Activated CD4-positive, CD25-positive, alpha-beta regulatory T cell (primary cell): ENCODE measurements around the gene IGSF23.
"Not testable (repeated sequence)": the region's sequence is repeated elsewhere in the genome, so short reads cannot be mapped to it uniquely, and the experiment has no call there.

Source experiments
- DNase-seq, 4 experiments: peaks; one replicate each; lab custom pipeline; 2025; lab: John Stamatoyannopoulos, UW

The IGSF23 gene

DNA sequence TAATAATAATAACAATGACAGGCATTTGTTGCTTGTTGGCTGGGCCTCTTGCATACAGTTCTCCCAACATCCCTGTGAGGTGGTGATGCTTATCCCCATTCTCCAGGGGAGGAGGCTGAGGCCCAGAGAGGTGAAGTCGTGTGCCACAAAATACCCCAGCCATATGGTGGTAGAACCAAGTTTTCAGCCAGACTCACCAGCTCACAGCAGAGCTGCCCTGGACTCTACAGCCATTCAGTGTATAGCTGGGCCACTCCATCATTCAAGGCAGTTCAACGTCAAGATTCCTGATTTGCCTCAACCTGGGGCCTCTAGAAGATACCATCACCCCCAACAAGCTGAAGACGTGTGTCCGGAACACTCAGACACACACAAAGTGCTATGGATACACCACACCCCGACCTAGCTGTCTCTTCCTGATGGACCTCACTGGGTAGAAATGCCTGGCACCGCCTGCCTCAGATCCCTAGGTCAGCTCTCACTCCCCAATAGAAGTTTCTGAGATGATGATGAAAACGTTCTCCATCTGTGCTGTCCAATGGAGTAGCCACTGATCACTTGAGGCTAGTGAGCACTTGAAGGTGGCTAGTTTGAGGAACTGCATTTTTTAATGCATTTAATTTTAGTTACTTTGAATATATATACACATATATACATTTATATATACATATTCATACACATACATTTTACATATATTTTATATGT lies 53.6 kb downstream of the IGSF23 start:
- DNase-seq, result no peak

DNA sequence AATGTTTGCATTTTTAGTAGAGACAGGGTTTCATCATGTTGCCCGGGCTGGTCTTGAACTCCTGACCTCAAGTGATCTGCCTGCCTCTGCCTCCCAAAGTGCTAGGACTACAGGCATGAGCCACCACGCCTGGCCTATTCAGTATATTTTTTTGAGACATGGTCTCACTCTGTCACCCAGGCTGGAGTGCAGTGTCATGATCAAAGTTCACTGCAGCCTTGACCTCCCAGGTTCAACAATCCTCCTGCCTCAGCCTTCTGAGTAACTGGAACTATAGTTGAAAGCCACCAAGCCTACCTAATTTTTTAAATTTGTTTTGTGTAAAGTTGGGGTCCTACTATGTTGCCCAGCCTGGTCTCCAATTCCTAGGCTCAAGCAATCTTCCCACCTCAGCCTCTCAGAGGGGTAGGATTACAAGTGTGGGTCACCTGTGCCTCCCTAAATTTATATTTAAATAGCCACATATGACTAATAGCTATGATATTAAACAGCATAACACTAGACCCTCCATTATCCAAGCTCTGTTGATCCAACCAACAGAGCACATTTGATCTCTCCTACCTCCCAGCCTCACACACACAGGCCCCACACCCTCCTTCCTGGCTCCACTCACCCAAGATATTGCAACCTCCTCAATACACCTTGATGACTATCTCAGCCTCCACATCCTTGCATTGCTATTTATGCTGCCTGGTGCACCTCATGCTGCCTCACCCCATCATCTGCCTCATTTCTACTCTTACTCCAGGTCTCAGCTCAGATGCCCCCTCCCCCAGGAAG lies 55.8 kb downstream of the IGSF23 start:
- no peak for DNase-seq

DNA sequence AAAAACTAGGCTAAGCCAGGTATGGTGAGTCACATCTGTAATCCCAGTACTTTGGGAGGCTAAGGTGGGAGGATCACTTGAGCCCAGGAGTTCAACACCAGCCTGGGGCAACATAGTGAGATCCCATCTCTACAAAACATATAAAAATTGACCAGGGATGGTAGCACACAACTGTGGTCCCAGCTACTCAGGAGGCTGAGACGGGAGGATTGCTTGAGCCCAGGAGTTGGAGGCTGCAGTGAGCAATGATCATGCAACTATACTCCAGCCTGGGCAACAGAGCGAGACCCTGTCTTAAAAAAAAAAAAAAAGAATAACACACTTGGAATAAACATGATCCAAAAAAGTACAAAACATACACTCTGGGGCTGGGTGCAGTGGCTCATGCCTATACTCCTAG lies 56.7 kb downstream of the IGSF23 start:
- DNase-seq, result not testable (repeated sequence)

DNA sequence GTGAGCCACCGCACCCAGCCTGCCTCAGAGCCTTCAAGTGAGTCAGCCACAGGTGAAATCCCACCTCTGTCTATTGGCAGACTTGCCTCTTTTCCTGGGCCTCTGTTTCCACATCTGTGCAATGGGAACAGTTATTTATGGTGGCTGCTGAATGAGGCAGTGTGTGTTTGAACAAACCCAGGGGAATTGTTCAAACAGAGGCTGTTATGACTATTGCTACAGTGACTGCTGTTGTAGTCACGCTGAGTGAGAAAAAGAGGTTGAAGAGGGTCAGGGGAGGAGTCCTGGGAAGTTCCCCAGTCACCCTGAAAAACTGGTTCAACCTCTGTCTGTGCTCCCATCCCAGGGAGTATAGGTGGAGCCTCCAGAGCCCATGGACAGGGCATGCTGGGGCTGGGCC lies 58.0 kb downstream of the IGSF23 start, which contains the start of gene CEACAM19:
CEACAM19 (plus strand) TSS at position 83 of the 400 bp plus-strand sequence. CDS start 450 bp downstream, outside the sequence.
- no peak for DNase-seq

DNA sequence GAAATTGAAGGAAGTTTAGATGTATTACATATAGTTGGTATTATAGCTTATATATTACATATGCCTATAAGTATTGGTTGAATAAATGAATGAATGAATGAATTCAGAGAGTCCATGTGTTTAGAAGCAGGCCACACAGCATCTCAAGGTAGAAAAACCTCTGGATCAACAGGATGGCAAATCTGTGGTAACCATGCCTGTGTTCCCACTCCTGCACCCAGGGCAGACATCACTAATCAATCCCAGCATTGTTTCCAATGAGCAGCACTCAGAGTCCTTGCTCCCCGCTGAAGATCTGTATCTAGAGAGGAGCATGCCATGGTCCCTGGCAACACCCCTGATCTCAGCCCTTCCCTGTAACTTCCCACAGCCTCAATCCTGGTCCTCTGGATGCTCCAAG lies 58.9 kb downstream of the IGSF23 start:
- no peak for DNase-seq

DNA sequence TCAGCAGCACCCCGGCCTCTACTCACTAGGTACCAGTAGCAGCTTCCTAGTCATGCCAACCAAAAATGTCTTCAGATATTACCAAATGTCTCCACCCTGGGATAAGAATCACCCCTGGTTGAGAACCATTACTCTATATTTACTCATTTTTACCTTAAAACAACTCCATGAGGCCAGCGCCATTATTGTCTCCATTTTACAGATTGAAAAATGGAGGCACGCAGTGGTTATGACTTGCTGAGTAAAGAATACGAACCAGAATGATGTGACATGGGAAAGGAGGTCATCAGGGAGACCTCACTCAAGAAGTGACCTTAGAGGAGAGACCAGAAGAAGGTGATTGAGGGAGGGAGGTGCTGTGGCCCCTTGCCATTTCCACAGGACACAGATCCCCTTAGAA lies 60.1 kb downstream of the IGSF23 start:
- DNase-seq, result no peak

DNA sequence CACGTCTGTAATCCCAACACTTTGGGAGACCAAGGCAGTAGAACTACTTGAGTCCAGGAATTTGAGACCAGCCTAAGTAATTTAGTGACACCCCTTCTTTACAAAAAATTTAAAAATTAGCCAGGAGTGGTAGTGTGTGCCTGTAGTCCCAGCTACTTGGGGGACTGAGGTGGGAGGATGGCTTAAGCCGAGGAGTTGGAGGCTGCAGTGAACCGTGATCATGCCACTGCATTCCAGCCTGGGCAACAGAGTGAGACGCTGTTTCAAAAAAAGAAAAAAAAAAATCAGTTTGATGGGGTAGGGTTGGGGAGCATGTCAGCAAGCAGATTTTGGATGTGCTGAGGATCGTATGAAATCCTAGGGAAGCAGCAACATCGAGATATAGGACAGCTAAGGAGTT lies 62.2 kb downstream of the IGSF23 start:
- DNase-seq, result no peak

DNA sequence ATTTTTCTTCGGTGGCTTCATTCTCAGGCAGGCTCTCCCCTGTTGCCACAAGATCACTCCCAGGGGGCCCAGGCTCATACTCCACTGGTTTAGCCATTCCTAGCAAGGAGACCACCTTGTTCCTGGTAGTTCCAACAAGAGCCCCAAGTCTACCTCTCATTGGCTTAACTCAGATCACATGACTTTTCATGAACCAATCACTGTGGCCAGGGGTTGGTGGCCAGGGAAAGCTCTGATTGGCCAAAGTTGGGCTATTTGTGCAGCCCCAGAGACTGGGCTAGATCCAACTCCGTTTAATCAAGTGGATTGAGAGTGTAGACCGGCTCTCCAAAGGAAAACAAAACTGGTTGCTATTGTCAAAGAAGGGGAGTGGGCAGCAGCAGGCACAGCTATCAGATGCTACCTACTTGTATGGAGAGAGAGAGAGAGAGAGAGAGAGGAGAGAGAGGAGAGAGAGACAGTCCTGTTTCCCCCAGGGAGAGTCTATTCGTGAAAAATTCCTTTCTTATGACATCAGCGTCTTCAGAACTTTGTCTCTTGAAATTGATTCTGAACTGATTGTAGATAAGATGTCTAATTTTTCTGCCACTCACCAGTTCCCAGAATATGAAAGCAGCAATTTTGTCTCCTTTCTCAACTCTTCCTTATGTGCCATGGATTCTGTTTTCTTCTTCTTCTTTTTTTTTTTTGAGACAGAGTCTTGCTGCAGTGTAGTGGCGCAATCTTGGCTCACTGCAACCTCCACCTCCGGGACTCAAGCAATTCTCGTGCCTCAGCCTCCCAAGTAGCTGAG lies 63.9 kb downstream of the IGSF23 start:
- DNase-seq, result no peak

DNA sequence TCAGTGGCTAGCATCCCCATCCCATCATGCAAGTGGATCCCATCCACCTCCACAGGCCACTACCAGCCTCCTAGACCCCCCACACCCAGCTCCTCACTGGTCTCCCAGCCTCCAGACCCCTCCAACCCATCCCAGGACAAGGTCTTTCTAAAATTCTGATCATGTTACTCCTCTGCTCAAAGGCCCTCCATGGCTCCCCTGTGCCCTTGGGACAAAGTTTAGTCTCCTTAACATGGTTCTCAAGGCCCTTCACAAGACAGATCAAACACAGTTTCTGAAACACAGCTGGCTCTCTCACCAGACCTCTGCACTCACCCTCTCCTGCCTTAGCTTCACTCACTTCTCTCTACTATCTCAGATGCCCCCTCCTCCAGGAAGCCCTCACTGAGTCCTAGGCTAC lies 67.2 kb downstream of the IGSF23 start:
- DNase-seq, result no peak

DNA sequence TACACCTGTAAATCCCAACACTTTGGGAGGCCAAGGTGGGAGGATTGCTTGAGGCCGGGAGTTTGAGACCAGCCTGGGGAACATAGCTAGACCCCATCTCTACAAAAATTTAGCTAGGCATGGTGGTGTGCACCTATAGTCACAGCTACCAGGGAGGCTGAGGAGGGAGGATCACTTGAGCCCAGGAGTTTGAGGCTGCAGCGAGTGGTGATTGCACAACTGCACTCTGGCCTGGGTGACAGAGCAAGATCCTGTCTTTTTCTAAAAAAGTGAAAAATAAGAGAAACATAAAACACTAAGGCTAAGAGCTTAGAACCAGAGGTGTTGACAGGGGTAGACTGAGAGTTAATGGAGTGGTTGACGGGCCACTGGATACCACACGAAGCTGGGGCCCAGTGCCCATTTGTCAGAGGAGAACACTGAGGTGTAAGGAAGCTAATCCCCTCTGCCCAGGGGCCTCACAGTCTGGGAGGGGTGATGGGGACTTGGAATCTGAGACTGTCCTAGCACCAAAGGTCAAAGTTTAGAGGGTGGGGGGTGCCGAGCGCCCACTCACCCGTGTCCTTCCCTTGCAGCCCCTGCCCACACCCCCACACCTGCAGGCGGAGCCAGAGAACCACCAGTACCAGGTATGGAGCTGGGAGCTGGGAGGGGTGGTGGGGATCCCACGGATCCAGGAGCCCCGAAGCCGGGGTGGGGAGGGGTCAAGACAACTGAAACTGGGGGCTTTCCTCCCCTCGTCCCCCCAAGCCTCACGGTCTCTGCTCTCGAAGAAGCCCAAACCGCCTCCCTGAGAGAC lies 68.8 kb downstream of the IGSF23 start:
- no peak for DNase-seq

DNA sequence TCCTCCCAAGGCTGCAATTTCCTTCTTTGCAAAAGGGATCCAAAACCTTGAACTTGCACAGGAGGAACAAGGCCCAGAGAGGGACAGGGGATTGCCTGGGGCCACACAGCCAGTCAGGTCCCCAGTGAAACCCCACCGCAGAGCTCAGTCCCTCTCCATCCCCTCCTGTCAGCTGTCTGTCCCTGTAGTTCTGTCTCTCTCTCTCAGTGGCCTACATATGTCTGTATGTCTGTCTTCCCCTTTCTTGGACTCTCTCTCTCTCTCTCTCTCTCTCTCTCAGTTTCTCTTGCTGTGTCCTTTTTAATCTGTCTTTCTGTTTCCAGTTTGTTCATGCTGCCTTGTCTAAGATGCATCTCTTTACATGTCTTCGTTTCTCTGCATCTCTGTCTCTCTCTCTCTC lies 69.4 kb downstream of the IGSF23 start:
- no peak for DNase-seq

DNA sequence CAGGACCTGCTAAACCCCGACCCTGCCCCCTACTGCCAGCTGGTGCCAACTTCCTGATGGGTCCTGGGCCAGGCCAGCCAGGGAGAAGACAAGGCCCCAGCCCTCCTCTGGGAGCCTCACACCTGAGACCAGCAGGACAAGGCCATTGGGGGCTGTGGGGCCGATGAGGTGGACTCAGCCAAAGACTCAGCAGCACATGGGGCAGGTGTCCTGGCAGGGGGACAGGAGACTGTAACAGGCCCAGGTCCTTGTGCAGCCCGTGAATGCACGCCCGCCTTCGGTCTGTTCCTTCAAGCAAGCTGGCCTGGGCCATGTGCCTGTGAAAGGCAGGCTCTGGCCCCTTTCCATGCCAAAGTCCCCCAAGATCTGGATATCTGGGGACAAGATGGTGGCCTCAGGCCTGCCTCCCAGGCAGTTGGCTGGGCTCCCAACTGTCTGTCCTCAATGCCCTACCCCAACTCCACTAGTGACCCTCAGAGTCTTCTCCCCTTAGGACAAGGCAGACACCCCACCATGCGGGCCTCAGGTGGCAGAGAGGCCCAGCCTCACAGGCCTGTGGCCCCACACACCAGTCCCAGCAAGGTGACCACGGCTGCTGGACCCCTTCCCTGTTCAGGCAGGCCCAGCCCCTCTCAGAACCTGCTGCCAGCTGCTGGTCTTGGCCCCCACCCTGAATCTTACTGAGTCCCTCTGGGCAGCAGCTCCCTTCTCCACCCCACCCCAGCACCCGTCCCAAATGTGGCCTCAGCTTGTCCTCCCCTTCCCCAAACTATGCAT lies 70.3 kb downstream of the IGSF23 start:
- no peak for DNase-seq

DNA sequence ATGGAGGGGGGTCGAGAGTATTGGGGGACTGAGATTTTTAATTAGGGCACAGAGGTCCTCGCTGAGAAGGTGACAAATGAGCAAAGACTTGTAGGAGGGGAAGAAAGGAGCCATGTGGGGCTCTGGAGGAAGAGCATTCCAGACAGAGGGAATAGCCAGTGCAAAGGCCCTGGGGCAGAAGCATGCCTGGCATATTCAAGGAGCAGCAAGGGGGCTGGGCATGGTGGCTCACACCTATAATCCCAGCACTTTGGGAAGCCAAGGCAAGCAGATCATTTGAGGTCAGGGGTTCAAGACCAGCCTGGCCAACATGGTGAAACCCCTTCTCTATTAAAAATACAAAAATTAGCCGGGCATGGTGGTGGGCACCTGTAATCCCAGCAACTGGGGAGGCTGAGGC lies 71.0 kb downstream of the IGSF23 start:
- DNase-seq, result not testable (repeated sequence)

DNA sequence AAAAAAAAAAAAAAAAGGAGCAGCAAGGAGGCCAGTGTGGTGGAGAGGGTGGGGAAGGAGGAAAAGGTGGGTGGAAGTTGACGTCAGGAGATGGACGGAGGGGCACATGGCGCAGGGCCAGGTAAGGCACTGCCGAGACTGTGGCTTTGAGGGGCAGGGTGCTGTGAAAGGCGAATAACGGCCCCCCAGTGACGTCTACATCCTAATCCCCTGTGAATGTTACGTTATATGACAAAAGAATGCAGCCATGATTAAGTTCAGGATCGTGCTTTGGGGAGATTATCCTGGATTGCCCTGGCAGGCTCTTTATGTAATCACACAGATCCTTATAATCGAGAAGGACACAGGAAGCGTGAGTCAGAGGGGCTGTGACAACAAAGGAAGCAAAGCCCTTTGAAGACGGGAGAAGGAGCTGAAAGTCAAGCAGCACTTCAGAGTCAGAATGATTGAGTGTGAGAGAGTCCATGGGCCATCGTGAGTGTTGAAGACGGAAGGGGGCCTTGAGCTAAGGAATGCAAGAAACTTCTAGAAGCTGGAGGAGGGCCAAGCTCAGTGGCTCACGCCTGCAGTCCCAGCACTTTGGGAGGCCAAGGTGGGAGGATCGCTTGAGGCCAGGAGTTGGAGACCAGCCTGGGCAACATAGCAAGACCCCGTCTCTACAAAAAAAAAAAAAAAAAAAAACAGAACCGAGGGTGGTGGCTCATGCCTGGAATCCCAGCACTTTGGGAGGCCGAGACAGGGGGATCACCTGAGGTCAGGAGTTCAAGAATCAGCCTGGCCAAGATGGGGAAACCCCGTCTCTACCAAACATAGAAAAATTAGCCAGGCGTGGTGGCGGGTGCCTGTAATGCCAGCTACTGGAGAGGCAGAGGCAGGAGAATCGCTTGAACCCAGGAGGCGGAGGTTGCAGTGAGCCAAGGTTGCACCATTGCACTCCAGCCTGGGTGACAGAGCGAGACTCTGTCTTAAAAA lies 71.8 kb downstream of the IGSF23 start:
- no peak for DNase-seq

DNA sequence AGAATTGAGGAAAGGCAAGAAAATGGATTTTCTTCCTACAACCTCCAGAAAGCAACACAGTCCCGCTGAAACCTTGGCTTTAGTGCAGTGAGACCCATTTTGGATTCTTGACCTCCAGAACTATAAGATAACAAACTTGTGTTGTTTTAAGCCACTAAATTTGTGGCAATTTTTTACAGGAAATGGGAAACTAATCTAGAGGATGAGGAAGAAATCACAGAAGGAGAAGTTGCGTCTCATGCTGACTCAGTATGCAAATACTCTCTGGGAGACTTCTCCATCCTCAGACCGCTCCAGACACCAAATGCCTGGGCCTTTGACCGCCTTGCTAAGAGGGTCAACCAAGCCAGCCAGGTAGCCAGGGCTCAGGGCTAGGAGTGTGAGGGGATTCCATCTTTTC lies 72.5 kb downstream of the IGSF23 start:
- DNase-seq, result no peak
